ENCODE measurements around the gene ZBTB14. TPM values are rescaled to one million over a fixed set of nuclear protein-coding genes. Genes with fewer than 3 reads are reported as not detected.

ZBTB14 gene
- total RNA-seq, 1 donor from 2014 or later, result 7.7 TPM

DNA sequence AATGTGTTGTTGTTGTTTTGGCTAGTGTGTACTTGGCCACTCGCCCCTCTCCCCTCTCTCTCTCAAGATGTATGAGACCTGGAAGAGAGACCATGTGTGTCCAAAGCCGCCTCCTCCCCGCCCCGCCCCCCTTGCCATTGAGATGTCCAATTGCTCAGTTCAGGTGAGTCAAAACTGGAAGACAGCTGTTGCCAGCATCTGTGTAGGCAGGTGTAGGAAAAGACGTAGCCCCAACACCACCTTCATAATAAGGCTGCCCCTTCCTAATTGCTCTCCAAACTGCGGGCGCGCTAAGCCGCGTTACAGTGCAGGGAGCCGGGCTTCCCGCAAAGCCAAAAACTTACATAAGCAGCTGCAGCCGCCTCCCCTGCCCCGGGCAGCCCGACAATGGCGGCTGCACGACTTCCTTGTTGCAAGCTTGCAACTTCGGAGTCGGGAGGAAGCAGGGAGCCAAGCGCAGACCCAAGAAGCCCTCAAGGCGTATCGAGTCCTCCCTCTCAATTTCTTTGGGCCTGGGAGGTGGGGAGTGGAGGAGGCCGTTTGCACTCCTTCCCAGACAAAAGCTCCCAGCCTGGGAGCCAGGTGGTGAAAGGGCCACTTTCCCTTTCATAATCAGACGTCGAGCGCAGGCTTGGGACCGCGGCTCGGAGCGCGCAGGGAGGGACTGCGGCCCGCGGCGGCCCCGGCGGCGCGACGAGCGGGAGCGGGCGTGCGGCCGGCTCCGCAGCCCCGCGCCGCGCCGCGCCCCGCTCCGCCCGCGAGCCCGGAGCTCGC, 882 bp downstream of the ZBTB14 start:
- peak; percentile 5 for ATAC-seq
- DNase-seq (ENCODE audit: low spot score), result peak; percentile 73

DNA sequence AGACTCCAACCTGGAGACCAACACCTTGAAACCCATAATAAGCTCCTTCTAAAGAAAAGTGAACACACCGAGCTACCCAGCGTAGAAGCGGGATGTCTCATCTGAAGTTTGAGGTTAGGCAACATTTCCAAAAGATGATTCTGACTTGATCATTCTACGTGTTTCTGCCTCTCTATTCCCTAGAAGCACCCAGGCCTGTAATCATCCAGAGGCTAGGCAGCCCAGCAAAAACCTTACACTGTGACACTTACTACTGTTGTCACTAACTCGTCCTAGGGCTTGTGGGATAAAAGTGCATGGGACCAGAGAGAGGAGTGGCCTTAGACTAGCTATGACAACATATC, 1.4 kb downstream of the ZBTB14 start:
- DNase-seq (ENCODE audit: low spot score), result no peak
- no peak for ATAC-seq

DNA sequence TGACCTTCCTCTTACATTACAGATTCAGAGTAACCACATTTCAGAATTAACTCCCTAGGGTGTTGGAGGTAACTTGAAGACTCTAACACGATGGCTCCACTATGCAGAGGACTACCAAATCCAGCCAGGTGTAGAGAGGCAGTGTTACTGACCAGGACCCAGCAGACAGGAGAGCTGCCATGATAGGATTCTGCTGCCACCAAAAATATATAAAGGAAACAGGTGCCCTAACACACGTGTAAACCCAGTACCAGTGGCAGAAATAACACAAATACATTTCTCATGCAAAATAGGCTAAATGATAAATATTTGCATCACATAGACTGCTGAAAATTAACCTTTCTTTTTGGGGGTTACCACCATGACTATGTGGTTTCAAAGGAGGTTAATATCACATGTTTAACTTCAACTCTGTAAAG, 7.0 kb downstream of the ZBTB14 start:
- ATAC-seq, result no peak

DNA sequence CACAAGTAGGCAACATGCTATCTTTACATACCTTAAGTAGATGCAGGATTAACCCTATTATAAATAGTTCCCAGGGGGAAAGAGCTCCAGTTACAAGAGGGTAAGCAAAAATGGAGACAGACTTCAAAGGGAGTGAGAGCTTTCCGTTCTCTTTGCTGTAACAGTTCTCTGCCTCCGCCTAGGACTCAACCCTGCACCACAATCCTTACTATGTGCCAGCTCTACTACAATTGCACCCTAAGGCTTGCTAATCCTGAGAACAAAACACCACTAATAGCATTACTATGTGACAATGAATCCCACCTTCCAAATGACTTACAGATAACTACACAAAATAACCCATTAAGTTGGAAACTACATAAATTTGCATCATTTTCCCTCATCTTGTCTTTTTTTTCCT, 7.7 kb downstream of the ZBTB14 start:
- DNase-seq (ENCODE audit: low spot score) (no peak), ATAC-seq (no peak)

More for the DNA sequence above, 7.0 kb downstream of the ZBTB14 start:
- no peak for DNase-seq (ENCODE audit: low spot score)

DNA sequence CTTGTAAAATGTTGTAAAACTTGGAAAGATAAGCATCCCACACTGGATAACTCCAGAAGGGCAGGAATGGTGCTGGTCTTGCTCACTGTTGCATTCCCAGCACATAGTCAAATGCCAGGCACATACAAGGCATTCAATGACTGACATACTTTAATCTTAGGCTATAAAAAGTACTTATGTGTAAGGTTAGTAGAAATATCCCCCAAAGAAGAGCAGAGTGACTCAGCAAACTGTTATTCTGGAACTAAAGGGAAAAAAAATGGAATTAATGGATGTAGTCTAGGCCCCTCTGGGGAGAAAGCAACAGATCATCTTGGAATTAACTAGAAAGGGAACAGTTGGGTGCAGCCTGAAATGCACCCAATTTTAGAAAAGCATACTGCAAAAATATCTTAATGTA, 9.0 kb downstream of the ZBTB14 start:
- DNase-seq (ENCODE audit: low spot score) (no peak), ATAC-seq (no peak)

DNA sequence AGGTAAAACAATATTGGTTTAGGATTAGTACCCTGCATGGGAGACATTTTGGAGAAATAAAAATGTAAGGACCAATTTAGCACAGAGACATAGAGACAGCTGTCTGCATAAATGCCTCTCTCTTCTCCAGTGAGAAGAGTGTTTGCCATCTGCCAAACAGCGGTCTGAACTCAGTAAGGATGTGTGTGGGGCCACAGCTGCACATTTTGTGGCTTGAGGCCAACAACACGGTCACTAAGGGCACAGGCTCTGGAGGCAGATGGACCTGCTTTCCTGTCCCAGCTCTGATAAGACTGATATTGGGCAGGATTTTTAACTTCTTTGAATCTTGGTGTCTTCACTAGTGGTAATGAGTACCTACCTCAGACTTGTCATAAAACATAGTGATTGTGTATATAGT, 10.2 kb downstream of the ZBTB14 start:
- DNase-seq (ENCODE audit: low spot score), result no peak
- no peak for ATAC-seq

DNA sequence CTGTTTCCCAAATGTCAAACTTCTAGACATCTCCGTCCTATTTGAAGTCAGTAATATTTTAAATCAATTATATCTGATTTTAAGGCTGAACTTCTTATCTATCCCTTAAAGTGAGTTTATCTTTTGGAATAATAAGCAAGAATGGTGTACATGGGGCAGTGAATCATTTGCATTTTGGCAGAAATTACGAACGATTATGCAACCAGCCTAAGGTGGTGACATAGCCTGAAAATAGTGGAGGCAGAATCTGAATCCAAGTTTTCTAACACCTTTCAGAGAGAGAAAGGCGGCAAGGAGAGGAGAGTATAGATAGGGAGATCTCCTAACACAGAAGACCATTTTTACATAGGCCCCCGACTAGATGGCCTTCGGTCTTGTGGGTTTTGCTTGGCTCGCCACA, 10.7 kb downstream of the ZBTB14 start:
- DNase-seq (ENCODE audit: low spot score) (no peak), ATAC-seq (no peak)

DNA sequence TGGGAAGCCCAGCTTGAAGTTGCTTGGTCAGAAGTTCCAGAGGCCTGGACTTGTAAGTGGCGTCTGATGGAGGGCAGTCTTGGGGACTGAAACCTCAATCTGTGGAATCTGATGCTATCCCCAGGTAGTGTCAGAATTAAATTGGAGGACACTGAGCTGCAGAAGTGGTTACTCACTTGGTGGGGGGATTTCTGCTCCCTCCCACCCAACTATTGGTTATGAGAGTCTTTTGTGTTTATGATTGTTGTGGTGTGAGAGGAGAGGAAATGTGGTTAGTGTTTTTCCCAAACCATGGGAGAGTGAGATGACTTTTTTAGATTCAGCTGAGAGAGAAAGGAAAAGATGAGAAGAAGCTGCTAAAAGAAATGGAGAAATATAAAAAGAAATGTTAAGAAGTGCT, 12.8 kb downstream of the ZBTB14 start:
- DNase-seq (ENCODE audit: low spot score), result no peak
- ATAC-seq, result no peak

DNA sequence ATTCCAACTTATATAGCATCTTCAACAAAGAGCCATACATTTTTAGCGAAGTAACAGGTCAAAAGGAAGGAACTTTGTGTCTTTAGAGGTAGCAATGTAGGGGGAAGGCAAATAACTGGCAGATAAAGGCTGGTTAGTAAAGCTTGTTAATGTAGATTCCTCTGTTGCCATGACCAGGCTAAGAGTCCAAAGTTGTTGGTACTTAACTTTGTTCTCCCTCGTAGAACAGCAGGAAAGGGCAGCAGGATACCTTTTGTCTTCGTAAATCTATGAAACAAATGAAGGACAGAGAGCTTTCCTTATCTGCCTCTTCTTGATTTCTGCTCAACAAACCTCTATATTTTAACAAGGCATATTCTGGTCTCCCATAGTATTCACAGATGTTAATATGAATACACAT, 18.6 kb downstream of the ZBTB14 start:
- DNase-seq (ENCODE audit: low spot score) (no peak), ATAC-seq (no peak)

DNA sequence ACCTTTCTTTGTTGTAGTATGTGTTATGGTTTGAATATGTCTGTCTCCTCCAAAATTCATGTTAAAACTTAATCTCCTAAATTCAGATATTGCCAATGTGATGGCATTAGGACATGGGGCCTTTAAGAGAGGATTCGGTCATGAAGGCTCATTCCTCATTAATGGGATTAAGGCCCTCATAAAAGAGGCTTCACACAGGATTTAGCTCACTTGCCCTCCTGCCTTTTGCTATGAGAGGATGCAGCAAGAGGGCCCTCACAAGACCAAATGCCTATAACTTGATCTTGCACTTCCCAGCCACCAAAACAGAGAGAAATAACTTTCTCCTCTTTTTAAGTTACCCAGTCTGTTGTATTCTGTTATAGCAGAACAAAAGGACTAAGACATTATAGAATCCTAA, 19.7 kb downstream of the ZBTB14 start:
- DNase-seq (ENCODE audit: low spot score) (no peak), ATAC-seq (no peak)

DNA sequence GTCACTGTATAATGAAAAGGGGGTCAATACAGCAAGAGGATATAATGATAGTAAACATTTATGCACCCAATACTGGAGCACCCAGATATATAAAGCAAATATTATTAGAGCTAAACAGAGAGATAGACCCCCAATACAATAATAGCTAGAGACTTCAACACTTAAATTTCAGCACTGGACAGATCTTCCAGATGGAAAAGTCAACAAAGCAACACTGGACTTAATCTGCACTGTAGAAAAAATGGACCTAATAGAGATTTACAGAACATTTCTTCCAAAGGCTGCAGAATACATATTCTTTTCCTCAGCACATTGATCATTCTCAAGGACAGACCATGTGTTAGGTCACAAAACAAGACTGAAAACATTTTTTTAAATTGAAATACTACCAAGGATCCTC, 26.7 kb downstream of the ZBTB14 start:
- ATAC-seq (no peak), DNase-seq (ENCODE audit: low spot score) (no peak)

DNA sequence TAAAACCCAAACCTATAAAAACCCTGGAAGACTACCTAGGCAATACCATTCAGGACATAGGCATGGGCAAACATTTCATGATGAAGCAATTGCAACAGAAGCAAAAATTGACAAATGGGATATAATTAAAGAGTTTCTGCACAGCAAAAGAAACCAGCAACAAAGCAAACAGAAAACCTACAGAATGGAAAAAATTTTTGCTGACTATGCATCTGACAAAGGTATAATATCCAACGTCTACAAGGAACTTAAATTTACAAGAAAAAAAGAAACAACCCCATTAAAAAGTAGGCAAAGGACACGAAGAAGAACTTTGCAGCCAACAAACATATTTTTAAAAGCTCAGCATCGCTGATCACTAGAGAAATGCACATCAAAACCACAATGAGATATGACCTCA, 28.8 kb downstream of the ZBTB14 start:
- no peak for ATAC-seq
- DNase-seq (ENCODE audit: low spot score), result no peak

DNA sequence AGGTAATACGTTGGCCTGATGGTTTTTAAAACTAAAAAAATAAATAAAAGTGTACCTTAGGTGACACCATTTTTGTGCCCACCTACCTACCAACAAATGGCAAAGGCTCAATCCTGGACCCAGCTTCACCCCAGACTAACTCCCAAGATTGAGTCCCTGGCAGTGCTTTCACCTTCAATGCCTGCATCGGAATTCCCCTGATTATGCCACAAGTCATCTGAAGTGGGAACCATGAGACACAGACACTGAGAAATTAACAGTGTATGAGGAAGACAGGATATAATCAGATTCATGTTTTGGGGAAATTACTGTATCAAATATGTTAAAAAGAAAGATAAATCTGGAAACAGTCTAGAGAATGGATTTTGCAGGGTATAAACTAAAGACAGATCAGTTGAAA, 41.6 kb downstream of the ZBTB14 start:
- DNase-seq (ENCODE audit: low spot score) (no peak), ATAC-seq (no peak)

DNA sequence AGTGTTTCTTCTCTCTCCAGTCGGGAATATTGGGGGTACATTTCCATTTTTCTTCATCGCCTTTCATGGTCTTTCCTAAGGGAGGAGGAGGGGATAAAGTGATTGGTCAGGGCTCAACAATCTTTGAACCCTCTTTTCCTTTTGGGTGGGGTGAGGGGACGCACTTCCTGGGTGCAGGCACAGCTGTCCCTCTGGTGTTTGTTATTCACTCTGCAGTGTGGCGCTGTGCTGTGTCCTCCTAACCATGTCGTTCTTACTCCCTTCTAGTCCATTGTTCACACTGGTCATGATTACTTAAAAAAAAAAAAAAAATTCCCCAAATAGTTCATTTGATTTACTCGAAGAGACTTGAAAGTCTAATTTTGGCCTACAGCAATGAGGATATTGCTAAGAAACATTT, 44.4 kb downstream of the ZBTB14 start:
- no peak for ATAC-seq

DNA sequence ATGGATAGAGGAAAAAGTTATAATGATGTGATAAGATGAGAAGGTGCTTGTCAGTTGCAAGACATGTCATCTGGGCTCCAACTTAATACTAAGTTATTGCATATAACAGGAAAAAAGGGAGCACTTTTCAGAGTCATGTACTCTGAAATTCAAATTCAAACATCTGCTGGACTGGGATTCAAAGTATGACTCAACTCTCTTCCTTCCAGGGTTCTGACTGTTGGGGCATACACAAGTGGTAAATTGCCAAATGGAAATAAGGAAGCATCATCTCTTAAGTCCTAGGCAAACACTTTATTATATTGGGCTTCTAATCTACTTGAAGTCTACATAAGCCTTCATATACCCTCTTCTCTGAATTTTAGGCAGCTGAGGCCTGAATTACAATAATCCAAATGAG, 44.9 kb downstream of the ZBTB14 start:
- DNase-seq (ENCODE audit: low spot score), result no peak
- ATAC-seq, result no peak

More for the DNA sequence above, 44.4 kb downstream of the ZBTB14 start:
- DNase-seq (ENCODE audit: low spot score), result no peak

DNA sequence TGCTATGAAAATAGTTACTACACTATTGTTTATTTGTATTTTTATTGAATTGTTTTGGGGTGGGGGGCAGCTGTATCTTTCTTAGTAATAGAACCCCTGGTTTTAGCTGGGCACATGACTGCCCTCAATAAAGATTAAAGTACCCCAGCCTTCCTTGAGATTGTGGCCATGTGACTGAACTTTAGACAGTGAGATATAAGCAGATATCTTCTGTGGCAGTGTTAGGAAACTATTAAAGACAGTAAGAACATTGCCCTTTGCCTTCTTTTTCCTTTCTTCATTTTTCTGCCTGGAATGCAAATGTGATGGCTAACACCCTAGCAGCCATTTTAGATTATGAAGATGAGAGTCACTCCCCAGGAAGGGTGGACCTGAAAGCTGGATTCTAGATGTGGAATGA, 50.6 kb downstream of the ZBTB14 start:
- ATAC-seq, result no peak
- no peak for DNase-seq (ENCODE audit: low spot score)

DNA sequence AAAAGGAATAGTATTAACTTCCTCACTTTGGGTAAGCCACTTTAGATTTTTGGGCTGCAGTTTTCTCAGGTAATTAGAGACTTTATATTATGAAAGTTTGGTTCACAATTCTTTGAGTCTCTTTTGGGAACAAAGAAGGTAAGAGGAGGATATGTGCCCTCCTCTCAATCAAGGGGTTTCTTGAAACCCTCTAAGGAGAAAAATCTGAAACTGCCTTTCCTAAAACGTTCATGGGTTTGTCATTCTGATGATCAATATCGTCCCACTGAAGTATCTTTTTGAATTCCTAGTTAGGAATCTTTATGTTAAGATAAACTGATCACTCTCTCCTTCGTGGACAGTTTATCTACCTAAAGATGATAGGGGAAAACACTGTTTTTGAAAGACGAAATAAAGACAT, 56.1 kb downstream of the ZBTB14 start:
- DNase-seq (ENCODE audit: low spot score), result no peak
- ATAC-seq, result no peak

Other genes with a start within 250 kb of the ZBTB14 start
- 0.88 TPM for gene AKAIN1, start 98.5 kb downstream of the ZBTB14 start, total RNA-seq
- 4.0 TPM for gene EPB41L3, start 248.3 kb upstream of the ZBTB14 start, total RNA-seq